LoVo (cell line): ENCODE measurements around the gene EXOSC3.
"Not testable (repeated sequence)": the region's sequence is repeated elsewhere in the genome, so short reads cannot be mapped to it uniquely, and the experiment has no call there.

Source experiments
- DNase-seq: peaks from one replicate; pipeline ENCODE4 v3.0.0-alpha.2; 2016; ENCODE audit warnings: low spot score

The EXOSC3 gene

GRCh38 chr9:37775216-37775919, 9.5 kb downstream of the EXOSC3 start:
- DNase-seq, result no peak

- DNase-seq, result no peak
Observed at GRCh38 chr9:37769995-37770394, 14.9 kb downstream of the EXOSC3 start.

DNA sequence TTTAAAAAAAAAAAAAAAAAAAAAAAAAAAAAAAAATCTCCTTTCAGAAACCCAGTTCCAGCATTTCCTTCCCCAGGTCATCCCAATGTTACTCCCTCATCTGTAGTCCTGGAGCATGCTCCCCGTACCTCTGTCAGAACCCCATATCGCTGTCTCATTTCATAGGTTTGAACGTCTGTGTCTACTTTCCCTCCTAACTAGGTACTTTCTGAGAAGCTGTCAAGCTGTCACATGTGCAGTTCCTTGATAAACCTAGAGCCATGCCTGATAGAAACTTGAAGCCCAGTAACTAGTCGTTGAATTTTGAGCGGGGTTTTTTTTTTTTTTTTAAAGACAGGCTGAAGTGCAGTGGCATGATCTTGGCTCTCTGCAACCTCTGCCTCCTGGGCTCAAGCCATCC, 15.6 kb downstream of the EXOSC3 start:
- no peak for DNase-seq

GRCh38 chr9:37765263-37765662, 19.6 kb downstream of the EXOSC3 start:
- not testable (repeated sequence) for DNase-seq

DNA sequence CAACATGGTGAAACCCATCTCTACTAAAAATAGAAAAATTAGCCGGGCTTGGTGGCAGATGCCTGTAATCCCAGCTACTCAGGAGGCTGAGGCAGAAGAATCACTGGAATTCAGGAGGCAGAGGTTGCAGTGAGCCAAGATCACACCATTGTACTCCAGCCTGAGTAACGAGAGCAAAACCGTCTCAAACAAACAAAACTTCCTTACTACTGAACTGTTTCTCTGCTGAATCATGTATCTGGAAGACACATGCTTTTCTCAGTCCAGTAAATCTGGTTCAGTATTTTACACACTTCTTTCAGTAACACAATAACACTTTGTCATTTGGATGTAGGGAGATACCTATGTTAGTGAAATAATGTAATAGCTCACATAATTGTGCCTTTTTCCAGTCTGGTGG, 23.4 kb downstream of the EXOSC3 start:
- DNase-seq, result no peak

DNA sequence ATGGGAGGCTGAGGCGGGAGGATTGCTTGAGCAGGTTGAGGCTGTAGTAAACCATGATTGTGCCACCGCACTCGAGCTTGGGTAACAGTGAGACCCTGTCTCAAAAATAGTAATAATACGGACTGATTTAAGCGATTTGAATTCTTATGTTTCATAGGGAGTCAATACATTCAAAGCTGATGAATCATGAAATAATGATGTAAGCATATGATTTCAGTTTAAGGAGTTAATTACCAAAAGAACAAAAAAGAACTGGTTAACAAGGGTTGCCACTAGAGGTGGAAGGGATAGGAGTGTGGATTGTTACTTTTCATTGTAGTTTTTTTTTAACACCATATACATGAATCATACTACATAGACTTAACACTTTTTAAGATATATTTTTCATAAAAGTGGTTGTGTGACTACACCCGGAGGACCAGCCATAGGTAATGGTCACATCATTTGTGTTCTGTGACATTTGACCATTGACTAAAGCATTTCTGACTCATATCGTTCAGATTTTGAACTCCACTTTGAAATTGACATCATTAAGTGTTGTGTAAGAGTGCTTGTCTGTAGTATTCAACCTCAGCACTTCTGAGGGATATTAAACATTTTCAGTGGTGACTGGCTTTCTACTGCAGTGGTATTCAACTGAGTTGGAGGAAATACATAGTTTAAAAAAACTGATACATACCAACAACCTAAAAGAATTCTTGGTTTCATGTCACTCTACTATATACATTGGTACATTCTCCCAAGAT, 24.3 kb downstream of the EXOSC3 start:
- DNase-seq, result no peak

GRCh38 chr9:37758747-37759146, 26.1 kb downstream of the EXOSC3 start:
- DNase-seq, result no peak

- peak; percentile 72 for DNase-seq
Observed at GRCh38 chr9:37753489-37754190, 31.2 kb downstream of the EXOSC3 start, which contains the start of gene TRMT10B. TRMT10B (plus strand) TSS chr9:37753805; CDS start chr9:37761932, 8,127 bp downstream.

DNA sequence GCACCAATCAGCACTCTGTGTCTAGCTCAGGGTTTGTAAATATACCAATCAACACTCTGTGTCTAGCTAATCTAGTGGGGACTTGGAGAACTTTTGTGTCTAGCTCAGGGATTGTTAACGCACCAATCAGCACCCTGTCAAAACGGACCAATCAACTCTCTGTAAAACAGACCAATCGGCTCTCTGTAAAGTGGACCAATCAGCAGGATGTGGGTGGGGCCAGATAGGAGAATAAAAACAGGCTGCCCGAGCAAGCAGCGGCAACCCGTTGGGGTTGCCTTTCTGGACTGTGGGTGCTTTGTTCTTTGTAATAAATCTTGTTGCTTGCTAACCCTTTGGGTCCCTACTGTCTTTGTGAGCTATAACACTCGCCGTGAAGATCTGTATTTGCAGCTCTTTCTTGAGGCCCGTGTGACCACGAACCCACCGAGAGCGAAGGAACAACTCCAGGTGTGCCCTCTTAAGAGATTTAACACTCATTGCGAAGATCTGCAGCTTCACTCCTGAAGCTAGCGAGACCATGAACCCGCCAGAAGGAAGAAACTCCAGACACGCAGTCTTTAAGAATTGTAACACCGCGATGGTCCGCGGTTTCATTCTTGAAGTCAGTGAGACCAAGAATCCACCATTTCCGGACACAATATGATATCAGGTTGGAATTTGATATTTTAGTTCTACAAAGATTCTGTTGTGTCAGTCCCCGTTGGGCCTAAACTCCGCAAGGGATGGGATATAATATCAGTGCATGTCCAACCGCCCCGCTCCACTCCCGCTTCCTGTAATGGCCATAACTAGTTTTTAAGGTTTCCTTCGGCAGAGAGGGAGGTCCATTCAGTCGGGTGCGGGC, 32.0 kb downstream of the EXOSC3 start:
- no peak for DNase-seq

GRCh38 chr9:37752112-37752511, 32.8 kb downstream of the EXOSC3 start:
- DNase-seq, result not testable (repeated sequence)

DNA sequence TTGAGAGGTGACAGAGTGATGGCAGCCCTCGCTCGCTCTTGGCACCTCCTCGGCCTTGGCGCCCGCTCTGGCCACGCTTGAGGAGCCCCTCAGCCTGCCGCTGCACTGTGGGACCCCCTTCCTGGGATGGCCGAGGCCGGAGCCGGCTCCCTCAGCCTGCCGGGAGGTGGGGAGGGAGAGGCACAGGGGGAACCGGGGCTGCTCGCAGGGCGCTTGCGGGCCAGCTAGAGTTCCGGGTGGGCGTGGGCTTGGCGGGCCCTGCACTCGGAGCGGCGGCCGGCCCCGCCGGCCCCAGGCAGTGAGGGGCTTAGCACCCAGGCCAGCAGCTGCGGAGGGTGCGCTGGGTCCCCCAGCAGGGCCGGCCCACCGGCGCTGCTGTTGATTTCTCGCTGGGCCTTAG, 33.2 kb downstream of the EXOSC3 start:
- DNase-seq, result not testable (repeated sequence)

- no peak for DNase-seq
Observed at GRCh38 chr9:37751186-37751585, 33.7 kb downstream of the EXOSC3 start.

DNA sequence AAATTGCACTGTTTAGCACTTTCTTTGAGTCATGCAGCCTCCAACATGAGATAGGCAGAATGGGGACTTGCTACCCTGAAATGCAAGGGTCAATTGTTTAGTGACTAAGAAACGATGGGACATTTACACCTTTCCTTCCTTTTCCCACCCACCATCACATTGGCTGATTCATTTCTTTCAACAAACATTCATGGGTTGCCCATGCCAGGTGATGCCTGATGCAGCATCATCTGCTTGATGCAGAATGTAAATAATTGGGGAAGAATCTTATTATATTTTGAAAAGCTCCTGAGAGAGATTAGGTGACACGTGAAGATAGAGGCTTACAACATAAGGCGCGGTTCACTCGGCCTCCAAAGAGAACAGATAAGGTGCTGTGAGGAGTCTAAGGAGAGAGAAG, 35.7 kb downstream of the EXOSC3 start:
- DNase-seq, result no peak

DNA sequence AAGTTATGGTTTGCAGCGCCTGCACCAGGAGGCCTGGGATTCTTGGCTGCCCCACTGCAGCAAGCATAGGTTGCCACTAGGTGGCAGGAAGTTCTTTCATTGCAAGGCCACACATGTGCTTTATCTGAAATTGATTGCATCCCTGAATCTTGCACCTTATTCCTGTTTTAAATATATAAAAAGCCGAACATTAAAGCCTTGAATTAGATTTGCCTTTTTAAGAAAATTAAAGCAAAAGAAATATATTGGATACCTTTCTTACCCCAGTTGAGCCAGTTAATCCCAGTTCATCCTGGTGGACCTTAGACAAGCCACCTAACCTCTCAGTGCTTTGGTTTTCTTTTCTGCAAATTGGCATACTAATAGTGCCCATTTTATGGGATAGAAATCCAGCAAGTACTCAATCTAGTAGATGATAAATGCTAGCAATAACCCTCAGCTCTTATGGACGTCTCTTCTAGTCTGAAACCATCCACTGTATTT, 37.6 kb downstream of the EXOSC3 start:
- peak; percentile 64 for DNase-seq

DNA sequence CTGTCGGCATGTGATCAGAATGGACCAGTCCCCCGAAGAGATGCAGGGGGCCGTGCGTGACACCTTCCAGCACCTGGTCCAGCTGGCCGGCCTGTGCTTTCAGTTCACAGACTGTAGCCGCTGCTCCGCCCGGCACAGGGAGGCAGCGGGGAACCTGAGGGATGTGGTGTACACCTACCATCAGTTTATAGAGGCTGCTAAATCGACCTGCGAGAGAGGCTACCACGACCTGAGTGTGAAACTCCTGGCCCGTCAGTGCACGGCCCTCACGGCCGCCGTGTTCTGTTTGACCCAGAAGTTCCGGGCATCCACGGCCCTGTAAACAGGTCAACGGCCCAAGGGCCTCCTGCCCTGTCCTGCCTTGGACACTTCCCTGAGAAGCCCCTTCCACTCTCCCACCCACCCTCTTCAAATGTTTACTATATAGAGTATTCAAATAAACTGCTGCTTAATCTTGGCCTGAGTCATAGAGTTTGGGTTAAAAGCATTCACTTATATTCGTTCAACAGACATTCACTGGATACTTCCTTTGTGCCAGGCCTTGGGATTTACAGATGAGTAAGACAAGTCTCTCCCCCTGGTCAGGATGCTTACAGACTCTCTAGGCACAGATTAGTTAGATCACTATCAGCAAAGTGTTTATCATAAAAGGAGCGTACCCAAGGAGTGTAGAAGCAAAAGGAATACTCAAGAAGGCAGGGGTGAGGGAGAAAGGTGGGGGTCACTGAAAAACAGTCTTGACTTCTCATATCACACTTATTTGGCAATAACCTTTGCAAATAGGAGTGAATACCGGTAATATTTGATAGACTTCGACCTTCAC, 38.2 kb downstream of the EXOSC3 start:
- DNase-seq, result no peak

- no peak for DNase-seq
Observed at GRCh38 chr9:37745970-37746369, 38.9 kb downstream of the EXOSC3 start.

GRCh38 chr9:37740631-37741328, 44.1 kb downstream of the EXOSC3 start:
- no peak for DNase-seq

- no peak for DNase-seq
Observed at GRCh38 chr9:37740128-37740527, 44.7 kb downstream of the EXOSC3 start.

GRCh38 chr9:37739222-37739621, 45.6 kb downstream of the EXOSC3 start:
- no peak for DNase-seq

DNA sequence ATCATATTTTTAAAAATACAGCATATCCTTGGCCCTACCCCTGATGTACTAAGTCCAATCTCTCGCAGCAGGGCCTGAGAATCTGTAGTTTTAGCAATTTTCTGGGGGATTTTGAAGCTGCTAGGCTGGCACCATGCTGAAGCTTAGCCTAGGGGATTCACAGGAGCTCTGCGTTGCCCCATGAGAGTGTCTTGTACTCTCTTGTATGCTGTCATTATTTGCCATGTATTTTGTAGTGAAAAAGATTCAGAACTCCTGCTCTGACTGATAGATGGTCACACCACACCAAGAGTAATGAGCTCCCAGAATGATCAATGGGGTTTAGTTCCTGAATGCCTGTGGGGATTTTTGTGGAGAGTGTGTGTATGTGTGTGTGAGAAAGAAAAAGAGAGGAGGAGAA, 51.9 kb downstream of the EXOSC3 start:
- no peak for DNase-seq
